Hypothalamus (tissue), 51 donors: Measurements from ENCODE around the gene DNAJC4.
A peak's percentile ranks its signal among the peaks of the same experiment; 100 is the strongest.
"Not testable (repeated sequence)": the region's sequence is repeated elsewhere in the genome, so short reads cannot be mapped to it uniquely, and the experiment has no call there.

Source experiments
- DNase-seq, 51 donors: peaks; one replicate each; lab custom pipeline; 2025; lab: John Stamatoyannopoulos, UW

The DNAJC4 gene

DNA sequence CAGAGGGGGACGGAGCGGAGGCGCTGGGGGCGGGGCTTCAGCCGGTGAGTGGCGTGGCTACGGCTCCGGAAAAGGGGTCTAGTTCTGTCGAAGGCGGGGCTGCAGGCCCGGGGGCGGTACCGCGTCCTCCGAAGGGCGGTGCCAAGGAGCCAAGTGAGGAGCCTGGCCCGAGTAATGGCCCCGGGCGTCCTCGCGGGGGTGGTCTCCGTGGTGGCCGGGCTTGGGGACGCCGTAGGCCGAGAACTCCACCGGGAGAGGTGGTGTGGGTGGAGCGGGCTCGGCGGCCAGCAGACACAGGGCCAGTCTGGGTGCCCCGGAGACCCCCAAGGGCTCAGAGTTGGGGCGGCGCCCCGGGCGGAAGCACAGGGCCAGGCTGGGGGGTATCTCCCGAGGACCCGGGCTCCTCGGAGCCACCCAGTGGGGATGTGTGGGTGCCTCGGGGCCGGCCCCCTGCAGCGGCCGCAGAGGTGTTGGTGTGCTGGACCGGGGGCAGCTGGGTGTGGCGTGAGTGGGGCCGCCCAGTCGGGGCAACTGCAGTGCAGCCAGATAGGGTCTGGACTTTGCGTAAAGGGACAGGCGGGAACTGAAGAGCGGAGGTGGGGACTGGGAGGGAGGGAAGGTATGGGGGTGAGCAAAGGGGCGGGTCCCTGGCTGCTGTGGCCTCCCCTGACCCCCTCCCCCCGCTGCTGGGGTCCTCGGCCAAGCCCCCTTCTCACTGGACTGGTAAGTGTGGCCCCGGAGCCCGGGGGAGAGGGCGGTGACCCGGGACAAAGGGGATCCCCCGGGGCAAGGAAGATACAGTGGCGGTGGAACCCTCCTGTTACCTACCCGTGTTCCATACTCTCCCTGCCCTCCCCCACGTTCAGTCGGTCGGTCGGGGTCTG lies 11.4 kb downstream of the DNAJC4 start:
- peak in 3 of 51 donors; percentile 38 to 62 (median 47) for DNase-seq

DNA sequence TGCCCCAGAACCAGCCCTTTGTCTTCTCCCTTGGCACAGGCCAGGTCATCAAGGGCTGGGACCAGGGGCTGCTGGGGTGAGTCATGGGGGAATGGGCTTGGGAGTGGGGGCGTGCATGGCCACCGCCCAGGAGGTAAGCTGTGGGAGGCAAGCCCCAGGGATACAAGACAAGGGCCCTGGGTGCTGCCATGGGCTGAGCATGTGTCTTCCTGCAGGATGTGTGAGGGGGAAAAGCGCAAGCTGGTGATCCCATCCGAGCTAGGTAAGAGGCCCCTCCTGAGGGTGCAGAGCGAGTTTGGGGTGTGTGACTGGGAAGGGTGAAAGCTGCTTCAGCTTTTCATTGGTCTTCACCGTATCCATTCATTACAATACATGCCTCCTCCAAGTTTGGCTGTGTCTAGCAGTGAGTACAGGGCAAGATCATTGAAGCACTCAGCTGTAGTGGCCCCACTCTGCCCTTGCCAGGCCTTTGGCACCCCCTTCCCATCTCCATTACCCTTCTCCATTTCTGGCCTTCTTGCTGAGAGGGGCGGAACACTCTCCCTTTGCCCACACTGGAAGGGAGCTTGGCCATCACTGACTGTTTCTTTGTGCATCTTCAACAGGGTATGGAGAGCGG lies 13.0 kb downstream of the DNAJC4 start:
- no peak for DNase-seq

DNA sequence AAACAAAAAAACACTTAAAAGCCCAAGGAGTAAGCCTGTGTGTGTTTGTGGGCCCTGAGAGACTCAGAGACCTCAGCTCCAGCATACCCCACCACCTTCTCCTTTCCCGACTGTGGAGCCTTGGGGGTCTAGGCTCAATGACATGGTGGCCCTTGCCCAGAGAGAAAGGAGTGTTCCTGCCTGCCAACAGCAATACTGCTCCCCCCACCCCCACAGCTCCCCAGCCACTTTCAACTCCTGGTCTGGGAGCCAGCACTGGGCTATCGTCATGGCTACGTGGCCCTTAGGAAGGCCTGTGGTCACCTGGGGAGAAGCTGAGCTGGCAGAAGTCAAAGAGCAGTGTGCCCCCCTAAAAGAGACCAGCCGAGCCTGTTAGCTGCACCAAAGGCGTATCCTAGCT lies 13.8 kb downstream of the DNAJC4 start:
- no peak for DNase-seq

DNA sequence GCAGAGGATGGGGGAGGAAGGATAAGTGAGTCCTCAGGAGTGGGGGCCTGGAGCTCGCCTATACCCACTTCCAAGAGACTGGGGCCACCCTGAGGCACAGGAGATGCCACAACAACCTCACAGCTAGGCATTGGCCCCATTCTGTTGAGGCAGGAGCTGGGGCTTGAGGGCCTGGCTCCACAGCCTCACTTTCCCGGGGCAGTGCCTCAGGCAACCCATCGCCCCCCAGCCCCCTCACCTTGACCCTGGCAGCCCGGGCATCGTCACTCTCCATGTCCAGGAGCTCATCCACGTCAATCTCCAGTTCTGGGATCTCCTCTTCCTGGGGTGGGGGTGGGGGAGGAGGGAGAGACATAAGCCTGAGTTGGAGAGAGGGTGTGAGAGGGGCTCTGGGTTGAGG lies 14.6 kb downstream of the DNAJC4 start:
- DNase-seq = no peak

- peak in 26 of 51 donors; percentile 18 to 51 (median 36) for DNase-seq
These were observed 15.1 kb downstream of the DNAJC4 start for GRCh38 chr11:64245401-64245796.

DNA sequence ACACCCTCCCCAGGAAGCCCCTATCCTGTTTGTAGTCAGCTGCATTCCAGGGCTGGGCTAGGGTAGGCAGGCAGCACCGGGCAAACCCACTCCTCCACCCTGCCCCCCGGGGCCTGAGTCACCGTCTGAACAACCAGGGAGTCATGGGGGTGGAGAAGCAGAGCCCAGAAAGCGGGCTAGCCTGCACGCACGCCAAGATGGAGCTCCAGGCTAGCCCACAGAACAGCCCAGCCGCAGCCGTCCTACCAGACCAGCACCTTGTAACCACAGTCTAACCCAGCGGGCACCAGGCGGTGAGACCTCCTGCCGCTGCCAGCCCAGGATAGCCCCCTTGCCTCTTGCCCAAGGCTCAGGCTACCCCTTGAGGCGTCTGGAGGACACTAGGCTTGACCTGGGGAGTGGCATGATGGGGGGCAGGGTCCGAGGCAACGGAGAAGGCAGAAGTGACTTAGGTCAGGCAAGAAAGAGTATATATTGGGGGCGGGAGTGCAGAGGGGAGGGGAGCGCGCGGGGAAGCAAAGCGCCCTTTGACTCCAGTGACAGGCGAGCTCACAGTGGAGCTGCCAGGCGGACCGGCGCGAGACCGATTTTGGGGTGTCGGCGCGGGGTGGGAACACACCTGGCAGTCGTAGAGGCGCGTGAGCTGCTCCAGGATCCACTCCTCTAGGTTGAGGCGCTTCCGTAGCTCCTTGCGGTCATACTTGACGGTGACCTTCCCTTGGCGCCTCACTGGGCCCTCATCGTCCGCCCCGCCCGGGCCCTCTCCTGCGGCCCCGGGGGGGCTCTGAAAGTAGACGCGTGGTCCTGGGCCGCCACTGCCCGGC lies 15.7 kb downstream of the DNAJC4 start:
- DNase-seq = peak in 23 of 51 donors; percentile 17 to 84 (median 36)

DNA sequence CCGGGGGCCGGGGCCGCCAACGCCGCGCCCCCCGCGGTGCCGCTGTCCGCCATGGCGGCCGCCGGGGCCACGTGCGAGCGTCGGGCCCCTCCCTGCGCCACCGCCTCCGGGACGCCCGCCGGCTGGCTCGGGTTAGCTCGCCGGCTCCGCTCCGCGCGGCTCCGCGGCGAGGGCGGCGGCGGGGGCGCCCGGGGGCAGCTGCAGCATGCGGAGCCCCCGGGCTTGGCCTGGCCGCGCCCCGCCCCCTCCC lies 16.2 kb downstream of the DNAJC4 start:
- DNase-seq = not testable (repeated sequence)

DNA sequence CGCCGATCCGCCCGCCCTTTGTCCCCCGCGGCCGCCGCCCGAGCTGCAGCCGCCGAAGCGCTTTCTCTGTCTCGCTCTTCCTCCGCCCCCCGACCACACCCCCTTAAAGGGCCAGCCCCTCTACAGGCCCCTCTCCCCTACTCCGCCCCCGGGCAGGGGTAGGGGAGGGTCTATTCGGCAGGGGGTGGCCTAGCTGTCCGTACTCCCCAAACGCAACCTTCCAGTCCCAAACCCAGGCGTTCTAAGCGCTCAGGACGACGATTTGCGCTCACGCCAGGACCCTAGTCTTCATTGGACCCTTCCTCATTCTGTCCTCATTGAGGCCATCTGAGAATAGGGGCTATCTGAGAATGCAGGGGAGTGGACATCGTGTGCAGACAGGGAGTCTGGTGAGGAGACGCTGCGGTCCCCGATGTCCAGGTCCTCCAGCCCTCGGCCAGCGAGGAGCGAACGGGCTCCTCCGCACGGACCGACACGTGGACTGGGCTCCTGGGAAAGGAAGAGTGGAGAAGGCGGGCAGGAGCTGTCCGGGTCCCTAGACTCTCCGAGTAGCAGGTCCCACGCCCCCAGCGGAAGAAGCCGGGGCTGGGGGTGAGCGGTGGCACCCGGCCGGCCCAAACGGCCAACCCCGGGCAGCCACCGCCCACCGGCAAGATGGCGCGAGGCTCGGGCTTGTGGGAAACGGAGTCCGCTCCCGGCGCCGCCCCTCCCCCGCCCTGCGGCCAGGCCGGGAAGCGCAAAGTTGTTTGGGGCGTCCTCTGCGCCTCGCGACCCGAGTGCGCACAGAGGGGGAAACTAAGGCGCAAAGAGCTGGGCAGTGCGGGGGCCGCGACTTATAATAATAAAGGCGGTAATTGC lies 16.8 kb downstream of the DNAJC4 start, which contains the start of gene PPP1R14B:
PPP1R14B (minus strand) TSS at position 73 of the 858 bp plus-strand sequence. CDS start 270 bp downstream, outside the sequence.
- peak in 49 of 51 donors; percentile 40 to 91 (median 77) for DNase-seq

DNA sequence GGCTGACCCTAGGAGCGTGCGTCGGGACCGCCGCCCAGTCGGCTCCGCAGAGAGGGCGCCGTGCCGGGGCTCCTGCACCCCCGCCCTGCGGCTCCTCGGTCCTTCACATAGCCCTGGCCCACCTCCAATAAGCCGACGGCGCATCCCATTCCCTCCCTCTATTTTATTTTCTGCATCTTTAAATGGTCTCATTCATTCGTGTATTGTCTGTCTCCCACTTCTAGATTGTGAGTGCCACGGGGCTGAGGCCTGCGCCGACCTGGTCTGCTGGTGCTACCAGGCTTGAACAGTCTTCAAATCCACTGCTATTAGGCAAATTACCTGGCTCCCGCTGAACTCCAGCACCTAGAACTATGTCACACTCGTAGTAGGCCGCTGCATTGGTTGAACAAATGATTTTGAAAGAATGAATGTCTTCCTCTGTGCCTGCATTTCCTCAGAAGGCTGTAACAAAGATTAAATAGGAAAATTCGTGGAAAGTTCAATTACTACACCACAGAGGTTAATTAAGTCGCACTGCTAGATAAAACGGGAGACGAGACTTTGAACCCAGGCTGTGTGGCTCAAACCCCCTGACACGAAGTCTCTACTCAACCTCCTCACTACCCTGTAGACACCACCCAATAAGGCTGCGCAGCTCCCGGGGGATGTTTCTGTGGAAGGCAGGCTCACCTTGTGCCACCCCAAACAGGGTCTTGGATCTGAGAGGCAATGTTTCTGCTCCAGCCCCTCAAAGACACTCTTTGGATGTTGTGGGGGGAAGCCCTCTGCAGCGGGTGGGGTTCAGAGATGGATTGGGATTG lies 17.6 kb downstream of the DNAJC4 start:
- DNase-seq = no peak

DNA sequence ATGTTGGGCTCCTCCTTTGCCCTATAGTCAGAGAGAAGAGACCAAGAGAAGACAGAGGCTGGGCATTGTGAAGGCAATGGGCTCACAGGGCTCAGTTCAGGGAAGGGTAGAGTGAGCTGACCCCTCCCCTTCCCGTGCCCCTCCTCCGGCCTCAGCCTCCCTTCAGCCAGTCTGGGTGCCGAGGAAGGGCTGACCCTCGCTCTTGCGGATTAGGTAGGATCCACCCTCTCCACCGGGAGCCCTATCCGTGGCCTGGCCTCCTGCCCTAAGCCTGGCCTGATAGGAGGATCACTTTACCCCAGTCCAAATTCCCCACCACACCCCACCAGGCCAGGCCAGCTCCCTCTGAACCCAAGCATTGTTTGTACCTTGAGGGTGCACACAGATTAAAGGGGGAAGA lies 18.2 kb downstream of the DNAJC4 start:
- no peak for DNase-seq

- no peak for DNase-seq
These were observed 18.7 kb downstream of the DNAJC4 start for GRCh38 chr11:64249038-64249437.

GRCh38 chr11:64249563-64250414 lies 19.4 kb downstream of the DNAJC4 start:
- no peak for DNase-seq

DNA sequence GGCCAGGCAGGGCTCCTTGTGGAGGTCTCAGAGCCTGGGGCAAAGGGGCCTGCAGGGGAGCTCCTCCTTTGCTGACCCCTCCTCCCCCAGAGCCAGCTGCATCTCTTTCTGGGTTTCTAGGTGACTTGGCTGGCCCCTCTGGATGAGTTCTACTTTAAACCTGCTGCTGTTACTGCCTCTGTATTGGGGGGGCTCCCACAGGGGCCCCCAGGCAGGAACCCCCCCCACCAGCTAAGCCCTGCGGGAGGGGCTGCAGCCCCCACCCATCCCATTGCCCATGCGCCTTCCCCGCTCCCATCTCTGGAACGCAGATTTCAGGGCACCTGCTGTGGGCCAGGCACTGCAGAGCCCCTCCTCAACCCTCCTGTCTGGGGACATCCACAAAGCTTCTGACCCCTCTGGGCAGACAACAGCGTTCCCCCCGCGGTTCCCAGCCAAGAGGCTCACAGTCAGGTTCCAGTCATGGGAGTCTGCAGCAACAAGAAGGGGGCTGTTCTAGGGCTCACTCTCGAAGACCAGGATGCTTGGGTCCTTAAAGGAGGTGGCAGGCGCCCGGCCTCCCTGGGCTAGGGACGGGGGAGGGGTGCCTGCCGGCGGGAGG lies 20.2 kb downstream of the DNAJC4 start:
- DNase-seq = no peak

GRCh38 chr11:64251016-64251752 lies 20.8 kb downstream of the DNAJC4 start, which contains the start of gene PLCB3:
Gene PLCB3 (plus strand): TSS chr11:64251530. CDS start chr11:64251650, 120 bp downstream.
- DNase-seq = peak in 32 of 51 donors; percentile 20 to 75 (median 43)

- no peak for DNase-seq
These were observed 21.3 kb downstream of the DNAJC4 start for GRCh38 chr11:64251753-64252002.

DNA sequence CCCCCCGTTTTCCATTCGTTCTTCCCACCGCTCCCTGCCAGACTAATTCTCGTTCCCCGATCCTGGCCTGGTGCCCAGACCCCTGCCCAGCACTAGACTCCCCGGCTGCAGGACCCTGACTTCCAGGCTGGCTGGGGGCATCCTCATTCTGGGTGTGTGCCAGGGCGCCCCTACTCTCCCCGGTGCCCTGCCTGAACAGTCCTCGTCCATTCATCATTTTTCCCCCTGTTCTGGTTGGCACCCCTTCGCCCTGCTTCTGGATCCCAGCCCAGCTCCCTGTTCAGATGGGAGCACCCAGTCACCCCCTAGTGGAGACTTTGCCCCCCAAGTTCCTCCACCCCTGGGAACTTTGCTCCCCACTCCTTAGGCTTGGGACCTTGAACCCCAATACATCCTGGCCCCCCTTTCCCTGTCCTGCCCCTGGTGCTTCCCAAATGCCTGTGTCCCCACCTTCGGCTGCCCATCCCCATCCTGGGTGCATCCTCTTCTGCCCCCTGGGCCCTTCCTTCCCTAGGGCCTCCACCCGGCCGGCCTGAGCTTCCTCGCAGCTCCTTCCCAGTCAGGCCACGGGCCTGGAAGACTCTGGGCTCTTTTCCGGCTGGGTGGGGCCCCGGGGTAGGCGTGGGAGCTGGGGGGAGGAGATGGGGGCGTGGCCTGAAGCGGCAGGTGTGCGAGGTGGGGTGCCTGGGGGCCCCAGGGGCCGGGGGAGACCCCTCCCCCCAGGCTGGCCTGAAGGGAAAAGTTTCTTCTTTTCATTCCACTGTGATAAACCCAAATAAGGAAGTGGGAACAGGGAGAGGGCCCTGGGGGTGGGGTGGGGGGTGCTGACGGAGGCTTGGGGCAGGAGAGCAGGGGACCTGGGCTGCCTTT lies 21.9 kb downstream of the DNAJC4 start:
- DNase-seq = peak in 3 of 51 donors; percentile 16 to 41 (median 21)

GRCh38 chr11:64253043-64253442 lies 22.7 kb downstream of the DNAJC4 start:
- no peak for DNase-seq
